Gastrocnemius medialis (tissue), 4 donors: ENCODE data around the gene ARHGEF35. TPM values are rescaled to one million over a fixed set of nuclear protein-coding genes. Genes with fewer than 3 reads are reported as not detected.

Experiments used
- ATAC-seq, 2 donors: fragments of 150-250 bp; one replicate each; pipeline ENCODE4 v1.9.1; 2016
- DNase-seq, 2 donors: peaks; one replicate each; pipeline ENCODE4 v3.0.0-alpha.2; 2019
- H3K27ac ChIP-seq, 4 donors: fragments of 200-600 bp; sonication (generic); 1 replicate in 1 of 4; 2 replicates in 3 of 4; pipeline ENCODE4 v1.5.1; 2016 to 2018; ENCODE audit warnings: mild to moderate bottlenecking in 2 of 4, moderate library complexity in 1 of 4
- H3K27me3 ChIP-seq, 3 donors: fragments of 200-600 bp; sonication (generic) in 2 of 3; 1 replicate in 1 of 3; 2 replicates in 2 of 3; pipeline versions ENCODE4 v1.5.1 to v1.6.0; 2016 to 2019; ENCODE audit warnings: mild to moderate bottlenecking in 1 of 3, moderate library complexity in 1 of 3
- H3K36me3 ChIP-seq, 2 donors: fragments of 200-600 bp; sonication (generic) in 1 of 2; one replicate each; pipeline ENCODE4 v1.5.1; 2017 to 2018
- H3K4me1 ChIP-seq, 2 donors: fragments of 200-600 bp; sonication (generic) in 1 of 2; one replicate each; pipeline ENCODE4 v1.5.1; 2016 to 2017; ENCODE audit warnings: mild to moderate bottlenecking in 2 of 2
- H3K4me3 ChIP-seq, 4 donors: fragments of 200-600 bp; sonication (generic) in 3 of 4; 1 replicate in 1 of 4; 2 replicates in 3 of 4; pipeline ENCODE4 v1.5.1; 2016 to 2019; ENCODE audit warnings: mild to moderate bottlenecking in 2 of 4
- H3K9me3 ChIP-seq, 3 donors: fragments of 200-600 bp; sonication (generic) in 2 of 3; 1 replicate in 1 of 3; 2 replicates in 2 of 3; pipeline ENCODE4 v1.5.1; 2016 to 2019
- CTCF ChIP-seq, 5 experiments: fragments of 450-650 bp in 3 of 5; fragments of 200-600 bp in 2 of 5; sonication (generic) in 2 of 5; IDR thresholded peaks in 4 of 5; conservative IDR thresholded peaks in 1 of 5; 1 replicate in 4 of 5; 2 replicates in 1 of 5; pipeline ENCODE4 v1.5.1; 2016 to 2019; ENCODE audit warnings: antibody characterized with exemption in 5 of 5, mild to moderate bottlenecking in 3 of 5, moderate library complexity in 3 of 5
- POLR2A ChIP-seq, 2 donors: fragments of 450-650 bp; IDR thresholded peaks; one replicate each; pipeline ENCODE4 v1.6.1; 2017; ENCODE audit warnings: antibody characterized with exemption in 2 of 2, mild to moderate bottlenecking in 2 of 2, moderate library complexity in 2 of 2
- in situ Hi-C, 4 donors: fragments of 200-750 bp; cut with MboI; loops; one replicate each; pipeline versions ENCODE4 v1.15.0 to v1.8.0; 2017; ENCODE audit warnings: low sequenced_read_pairs in 4 of 4
- intact Hi-C: fragments of 100-400 bp; cut with DNase I; formaldehyde crosslinking; loops from one replicate; pipeline ENCODE4 v1.15.1; 2023; ENCODE audit warnings: low total_unique reads
- total RNA-seq, 4 donors: library from RNA; depleted of rRNA; stranded (reverse); fragments of >200 nt; gene quantifications; one replicate each; pipeline versions ENCODE4 v1.1.0 to v1.2.3, GENCODE V29; 2016

Gene ARHGEF35
- total RNA-seq, 4 donors from 2014 or later = 0.15 to 0.76 (median 0.18) TPM; not detected in 1

GRCh38 chr7:144148224-144148827 lies 47.3 kb downstream of the ARHGEF35 start:
- Histone ChIP-seq H3K4me1 (no peaks in the 10 kb centered on the region), H3K27ac (no peak overlapping the region), H3K9me3 (no peaks in the 10 kb centered on the region), H3K27me3 (no peaks in the 10 kb centered on the region), H3K36me3 (no peaks in the 10 kb centered on the region), H3K4me3 (no peak overlapping the region)
- ATAC-seq = no peak
- no peak for DNase-seq
- in situ Hi-C loops (no loop called here), intact Hi-C loops (no loop called here)
- TF ChIP-seq POLR2A (IDR thresholded peaks at IDR 0.05) (no peak), CTCF (IDR thresholded peaks at IDR 0.05 in 4 of 5, conservative IDR thresholded peaks at IDR 0.05 in 1 of 5) (no peak)

- ATAC-seq = no peak
- Histone ChIP-seq H3K4me1 (no peaks in the 10 kb centered on the region), H3K27me3 (no peaks in the 10 kb centered on the region), H3K36me3 (no peaks in the 10 kb centered on the region), H3K4me3 (no peak overlapping the region), H3K9me3 (no peaks in the 10 kb centered on the region), H3K27ac (no peak overlapping the region)
- intact Hi-C loops = no loop called here
- no peak for DNase-seq
- in situ Hi-C loops = no loop called here
- TF ChIP-seq POLR2A (IDR thresholded peaks at IDR 0.05) (no peak), CTCF (IDR thresholded peaks at IDR 0.05 in 4 of 5, conservative IDR thresholded peaks at IDR 0.05 in 1 of 5) (no peak)
Observed at GRCh38 chr7:144144426-144144825, 51.2 kb downstream of the ARHGEF35 start.

GRCh38 chr7:144142187-144142586 lies 53.4 kb downstream of the ARHGEF35 start:
- Histone ChIP-seq H3K36me3 (no peaks in the 10 kb centered on the region), H3K4me3 (no peak overlapping the region), H3K27ac (no peak overlapping the region), H3K9me3 (no peaks in the 10 kb centered on the region), H3K27me3 (no peaks in the 10 kb centered on the region), H3K4me1 (no peaks in the 10 kb centered on the region)
- TF ChIP-seq POLR2A (IDR thresholded peaks at IDR 0.05) (no peak), CTCF (IDR thresholded peaks at IDR 0.05 in 4 of 5, conservative IDR thresholded peaks at IDR 0.05 in 1 of 5) (no peak)
- DNase-seq (no peak), ATAC-seq (no peak)
- intact Hi-C loops = no loop called here
- in situ Hi-C loops = no loop called here

- DNase-seq (no peak), ATAC-seq (no peak)
- H3K4me3 ChIP-seq = no peak overlapping the region
- H3K4me1 ChIP-seq = no peaks in the 10 kb centered on the region
- H3K36me3 ChIP-seq = no peaks in the 10 kb centered on the region
- no peaks in the 10 kb centered on the region for H3K9me3 ChIP-seq
- H3K27ac ChIP-seq = no peak overlapping the region
- intact Hi-C loops (loop anchor here (10.0 kb wide), 1 partner anchor 633 kb away; no protein-coding TSS in a partner anchor), in situ Hi-C loops (no loop called here)
- TF ChIP-seq CTCF (IDR thresholded peaks at IDR 0.05 in 4 of 5, conservative IDR thresholded peaks at IDR 0.05 in 1 of 5) = no peak
- no peak for TF ChIP-seq POLR2A (IDR thresholded peaks at IDR 0.05)
- H3K27me3 ChIP-seq = no peaks in the 10 kb centered on the region
Observed at GRCh38 chr7:144137501-144137900, 58.1 kb downstream of the ARHGEF35 start.

Other genes with a start within 250 kb of the ARHGEF35 start
- gene OR2F1, start 241.0 kb downstream of the ARHGEF35 start, total RNA-seq = not detected
- gene OR6B1, start 195.5 kb downstream of the ARHGEF35 start, total RNA-seq = not detected
- not detected for gene OR2A5, start 146.9 kb downstream of the ARHGEF35 start, total RNA-seq
- gene OR2A25, start 126.0 kb downstream of the ARHGEF35 start, total RNA-seq = not detected
- gene OR2A12, start 109.6 kb downstream of the ARHGEF35 start, total RNA-seq = not detected
- gene OR2A2, start 86.2 kb downstream of the ARHGEF35 start, total RNA-seq = not detected
- not detected for gene OR2A14, start 72.7 kb downstream of the ARHGEF35 start, total RNA-seq
- not detected for gene CTAGE4, start 12.4 kb downstream of the ARHGEF35 start, total RNA-seq
- gene OR2A42, start 43.8 kb upstream of the ARHGEF35 start, total RNA-seq = under 1 TPM in 1 of 4 donors, not detected in 3; 0.33 TPM
- gene OR2A7, start 69.0 kb upstream of the ARHGEF35 start, total RNA-seq = under 1 TPM in 2 of 4 donors, not detected in 2; 0.17 to 0.75 TPM
- gene CTAGE8, start 73.5 kb upstream of the ARHGEF35 start, total RNA-seq = under 1 TPM in 1 of 4 donors, not detected in 3; 0.10 TPM
- under 1 TPM in 1 of 4 donors, not detected in 3; 0.35 TPM for gene OR2A1, start 116.6 kb upstream of the ARHGEF35 start, total RNA-seq
- gene ARHGEF5, start 159.6 kb upstream of the ARHGEF35 start, total RNA-seq = under 1 TPM; 0.15 to 0.69 (median 0.53) TPM
- not detected for gene NOBOX, start 207.9 kb upstream of the ARHGEF35 start, total RNA-seq